ENCODE data around the gene ADGRD1.

Gene ADGRD1

DNA sequence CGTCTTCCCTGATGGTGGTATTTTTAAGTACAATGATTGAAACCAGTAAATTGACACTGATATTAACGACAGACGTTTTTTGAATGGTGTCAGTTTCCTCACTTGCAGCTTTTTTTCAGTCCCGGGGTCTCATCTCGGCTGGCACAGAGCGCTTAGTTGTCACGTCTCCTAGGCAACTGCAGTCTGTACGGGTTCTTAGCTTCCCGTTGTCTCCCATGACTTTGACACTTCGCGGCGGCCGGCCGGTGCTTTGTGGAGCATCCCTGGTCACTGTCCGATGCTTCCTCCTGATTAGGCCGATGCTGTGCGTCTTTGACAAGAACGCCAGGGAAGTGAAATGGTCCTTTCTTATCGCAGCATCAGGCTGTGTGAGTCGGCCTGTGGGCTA lies 67.4 kb downstream of the ADGRD1 start:
- no peak for ATAC-seq
- TF ChIP-seq, protein P1, sequence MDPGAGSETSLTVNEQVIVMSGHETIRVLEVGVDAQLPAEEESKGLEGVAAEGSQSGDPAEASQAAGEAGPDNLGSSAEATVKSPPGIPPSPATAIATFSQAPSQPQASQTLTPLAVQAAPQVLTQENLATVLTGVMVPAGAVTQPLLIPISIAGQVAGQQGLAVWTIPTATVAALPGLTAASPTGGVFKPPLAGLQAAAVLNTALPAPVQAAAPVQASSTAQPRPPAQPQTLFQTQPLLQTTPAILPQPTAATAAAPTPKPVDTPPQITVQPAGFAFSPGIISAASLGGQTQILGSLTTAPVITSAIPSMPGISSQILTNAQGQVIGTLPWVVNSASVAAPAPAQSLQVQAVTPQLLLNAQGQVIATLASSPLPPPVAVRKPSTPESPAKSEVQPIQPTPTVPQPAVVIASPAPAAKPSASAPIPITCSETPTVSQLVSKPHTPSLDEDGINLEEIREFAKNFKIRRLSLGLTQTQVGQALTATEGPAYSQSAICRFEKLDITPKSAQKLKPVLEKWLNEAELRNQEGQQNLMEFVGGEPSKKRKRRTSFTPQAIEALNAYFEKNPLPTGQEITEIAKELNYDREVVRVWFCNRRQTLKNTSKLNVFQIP (CRISPR knock-in tag; IDR thresholded peaks at IDR 0.05; ENCODE audit: borderline replicate concordance, low read depth) = no peak
- TF ChIP-seq TCF4 (CRISPR knock-in tag; IDR thresholded peaks at IDR 0.05; ENCODE audit: borderline replicate concordance) = no peak

DNA sequence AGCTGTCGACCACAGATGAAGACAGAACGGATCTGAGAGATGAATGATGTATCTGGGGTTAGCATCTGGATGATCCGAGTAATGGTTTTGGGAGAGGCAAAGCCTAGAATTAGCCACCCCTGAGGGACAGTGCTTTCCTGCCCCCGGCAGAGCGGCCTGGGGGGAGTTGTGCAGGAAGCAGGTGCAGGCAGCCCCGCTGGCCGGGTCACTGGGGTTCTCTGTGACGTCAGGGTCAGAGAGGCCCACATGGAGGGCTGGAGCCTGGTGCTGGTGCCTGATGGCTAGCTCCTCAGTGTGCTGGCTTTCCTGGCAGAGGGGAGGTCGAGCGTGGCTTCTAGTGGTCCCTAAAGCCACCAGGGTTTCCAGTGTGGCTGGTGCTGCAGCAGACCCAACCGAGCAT lies 70.3 kb downstream of the ADGRD1 start:
- TF ChIP-seq ZC3H10 (CRISPR knock-in tag; IDR thresholded peaks at IDR 0.05) (no peak), SNAI2 (CRISPR knock-in tag; IDR thresholded peaks at IDR 0.05) (no peak), BACH2 (CRISPR knock-in tag; IDR thresholded peaks at IDR 0.05; ENCODE audit: borderline replicate concordance) (no peak), ZFP30 (CRISPR knock-in tag; IDR thresholded peaks at IDR 0.05) (no peak), PPARA (CRISPR knock-in tag; IDR thresholded peaks at IDR 0.05; ENCODE audit: borderline replicate concordance) (no peak)
- TF ChIP-seq, protein P2, sequence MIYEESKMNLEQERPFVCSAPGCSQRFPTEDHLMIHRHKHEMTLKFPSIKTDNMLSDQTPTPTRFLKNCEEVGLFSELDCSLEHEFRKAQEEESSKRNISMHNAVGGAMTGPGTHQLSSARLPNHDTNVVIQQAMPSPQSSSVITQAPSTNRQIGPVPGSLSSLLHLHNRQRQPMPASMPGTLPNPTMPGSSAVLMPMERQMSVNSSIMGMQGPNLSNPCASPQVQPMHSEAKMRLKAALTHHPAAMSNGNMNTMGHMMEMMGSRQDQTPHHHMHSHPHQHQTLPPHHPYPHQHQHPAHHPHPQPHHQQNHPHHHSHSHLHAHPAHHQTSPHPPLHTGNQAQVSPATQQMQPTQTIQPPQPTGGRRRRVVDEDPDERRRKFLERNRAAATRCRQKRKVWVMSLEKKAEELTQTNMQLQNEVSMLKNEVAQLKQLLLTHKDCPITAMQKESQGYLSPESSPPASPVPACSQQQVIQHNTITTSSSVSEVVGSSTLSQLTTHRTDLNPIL (CRISPR knock-in tag; IDR thresholded peaks at IDR 0.05; ENCODE audit: low read depth) = no peak
- no peak for ATAC-seq

DNA sequence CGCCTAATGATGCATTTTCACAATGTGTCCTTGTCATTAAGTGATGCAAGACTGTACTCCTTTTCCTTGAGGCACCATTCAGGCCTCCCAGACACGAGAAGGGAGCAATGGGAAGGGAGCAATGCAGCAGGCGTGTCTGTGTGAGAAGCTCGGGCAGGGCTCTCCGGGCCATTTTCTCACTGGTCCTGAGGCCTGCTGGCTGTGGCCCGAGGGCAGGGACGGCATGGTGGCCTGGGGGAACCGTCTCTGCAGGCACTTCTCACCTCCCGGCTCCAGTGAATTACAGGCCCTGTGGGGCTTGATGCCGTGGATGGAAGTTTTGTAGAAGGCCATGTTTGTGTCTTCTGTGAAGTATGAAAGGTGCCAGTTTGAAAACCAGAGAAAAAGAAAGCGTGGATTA lies 71.0 kb downstream of the ADGRD1 start:
- no peak for TF ChIP-seq ESRRG (CRISPR knock-in tag; IDR thresholded peaks at IDR 0.05)
- no peak for TF ChIP-seq BACH2 (CRISPR knock-in tag; IDR thresholded peaks at IDR 0.05; ENCODE audit: borderline replicate concordance)
- TF ChIP-seq, protein P1 (CRISPR knock-in tag; IDR thresholded peaks at IDR 0.05; ENCODE audit: borderline replicate concordance, low read depth) = no peak
- no peak for TF ChIP-seq RARB (CRISPR knock-in tag; IDR thresholded peaks at IDR 0.05)
- TF ChIP-seq ZFP30 (CRISPR knock-in tag; IDR thresholded peaks at IDR 0.05) = no peak
- TF ChIP-seq PPARA (CRISPR knock-in tag; IDR thresholded peaks at IDR 0.05; ENCODE audit: borderline replicate concordance) = no peak
- no peak for TF ChIP-seq ZNF565 (CRISPR knock-in tag; conservative IDR thresholded peaks at IDR 0.05; ENCODE audit: low read depth)
- ATAC-seq = no peak

DNA sequence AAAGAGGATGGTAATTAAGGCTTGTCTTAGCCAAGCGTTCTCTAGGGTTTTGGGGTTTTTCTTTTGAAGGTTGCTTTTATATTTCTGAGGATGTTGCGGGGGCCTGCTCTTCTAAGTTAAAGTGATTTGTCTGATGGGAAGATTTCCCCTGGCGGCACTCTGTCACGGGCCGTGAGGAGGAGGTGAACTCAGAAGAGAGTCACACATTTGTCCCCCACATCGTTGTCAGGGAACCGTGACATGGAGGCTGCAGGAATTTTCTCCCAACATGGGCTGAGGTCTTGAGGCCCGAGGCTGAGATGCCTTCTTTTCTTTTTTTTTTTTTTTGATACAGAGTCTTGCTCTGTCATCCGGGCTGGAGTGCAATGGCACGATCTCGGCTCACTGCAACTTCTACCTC lies 71.5 kb downstream of the ADGRD1 start:
- TF ChIP-seq ESRRG (CRISPR knock-in tag; IDR thresholded peaks at IDR 0.05) = no peak
- TF ChIP-seq ZNF565 (CRISPR knock-in tag; conservative IDR thresholded peaks at IDR 0.05; ENCODE audit: low read depth) = no peak
- no peak for TF ChIP-seq RARB (CRISPR knock-in tag; IDR thresholded peaks at IDR 0.05)
- TF ChIP-seq PPARA (CRISPR knock-in tag; IDR thresholded peaks at IDR 0.05; ENCODE audit: borderline replicate concordance) = no peak
- no peak for TF ChIP-seq OSR1 (CRISPR knock-in tag; IDR thresholded peaks at IDR 0.05)
- no peak for TF ChIP-seq ZFP30 (CRISPR knock-in tag; IDR thresholded peaks at IDR 0.05)
- TF ChIP-seq TCF4 (CRISPR knock-in tag; IDR thresholded peaks at IDR 0.05; ENCODE audit: borderline replicate concordance) = no peak
- no peak for TF ChIP-seq BACH2 (CRISPR knock-in tag; IDR thresholded peaks at IDR 0.05; ENCODE audit: borderline replicate concordance)
- TF ChIP-seq, protein P3, sequence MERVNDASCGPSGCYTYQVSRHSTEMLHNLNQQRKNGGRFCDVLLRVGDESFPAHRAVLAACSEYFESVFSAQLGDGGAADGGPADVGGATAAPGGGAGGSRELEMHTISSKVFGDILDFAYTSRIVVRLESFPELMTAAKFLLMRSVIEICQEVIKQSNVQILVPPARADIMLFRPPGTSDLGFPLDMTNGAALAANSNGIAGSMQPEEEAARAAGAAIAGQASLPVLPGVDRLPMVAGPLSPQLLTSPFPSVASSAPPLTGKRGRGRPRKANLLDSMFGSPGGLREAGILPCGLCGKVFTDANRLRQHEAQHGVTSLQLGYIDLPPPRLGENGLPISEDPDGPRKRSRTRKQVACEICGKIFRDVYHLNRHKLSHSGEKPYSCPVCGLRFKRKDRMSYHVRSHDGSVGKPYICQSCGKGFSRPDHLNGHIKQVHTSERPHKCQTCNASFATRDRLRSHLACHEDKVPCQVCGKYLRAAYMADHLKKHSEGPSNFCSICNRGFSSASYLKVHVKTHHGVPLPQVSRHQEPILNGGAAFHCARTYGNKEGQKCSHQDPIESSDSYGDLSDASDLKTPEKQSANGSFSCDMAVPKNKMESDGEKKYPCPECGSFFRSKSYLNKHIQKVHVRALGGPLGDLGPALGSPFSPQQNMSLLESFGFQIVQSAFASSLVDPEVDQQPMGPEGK (CRISPR knock-in tag; IDR thresholded peaks at IDR 0.05; ENCODE audit: borderline replicate concordance) = no peak
- no peak for TF ChIP-seq SNAI2 (CRISPR knock-in tag; IDR thresholded peaks at IDR 0.05)
- TF ChIP-seq, protein P4, sequence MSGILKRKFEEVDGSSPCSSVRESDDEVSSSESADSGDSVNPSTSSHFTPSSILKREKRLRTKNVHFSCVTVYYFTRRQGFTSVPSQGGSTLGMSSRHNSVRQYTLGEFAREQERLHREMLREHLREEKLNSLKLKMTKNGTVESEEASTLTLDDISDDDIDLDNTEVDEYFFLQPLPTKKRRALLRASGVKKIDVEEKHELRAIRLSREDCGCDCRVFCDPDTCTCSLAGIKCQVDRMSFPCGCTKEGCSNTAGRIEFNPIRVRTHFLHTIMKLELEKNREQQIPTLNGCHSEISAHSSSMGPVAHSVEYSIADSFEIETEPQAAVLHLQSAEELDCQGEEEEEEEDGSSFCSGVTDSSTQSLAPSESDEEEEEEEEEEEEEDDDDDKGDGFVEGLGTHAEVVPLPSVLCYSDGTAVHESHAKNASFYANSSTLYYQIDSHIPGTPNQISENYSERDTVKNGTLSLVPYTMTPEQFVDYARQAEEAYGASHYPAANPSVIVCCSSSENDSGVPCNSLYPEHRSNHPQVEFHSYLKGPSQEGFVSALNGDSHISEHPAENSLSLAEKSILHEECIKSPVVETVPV (CRISPR knock-in tag; IDR thresholded peaks at IDR 0.05) = no peak
- no peak for TF ChIP-seq ARNTL (CRISPR knock-in tag; IDR thresholded peaks at IDR 0.05; ENCODE audit: borderline replicate concordance, low read depth)
- no peak for TF ChIP-seq CSDC2 (CRISPR knock-in tag; IDR thresholded peaks at IDR 0.05)
- ATAC-seq = no peak
